H1 (cell line): Measurements from ENCODE around the gene SLC3A2. TPM values are rescaled to one million over a fixed set of nuclear protein-coding genes. Genes with fewer than 3 reads are reported as not detected.
A peak's percentile ranks its signal among the peaks of the same experiment; 100 is the strongest.

Experiments used
- CBX5 ChIP-seq: fragments of 300-800, 300-1000 bp; sonication (generic); IDR thresholded peaks from 2 replicates; pipeline ENCODE4 v1.7.1; 2016; ENCODE audit warnings: antibody characterized with exemption, low read length, low read depth
- CEBPB ChIP-seq: IDR thresholded peaks from 2 replicates; pipeline ENCODE4 v1.6.1; 2012; ENCODE audit warnings: low read depth, low read length
- CTBP2 ChIP-seq: IDR thresholded peaks from 2 replicates; pipeline ENCODE4 v1.7.0; 2011; ENCODE audit warnings: borderline replicate concordance, mild to moderate bottlenecking, moderate library complexity, mixed read lengths, low read length; ENCODE audit not compliant: insufficient read depth, insufficient read length
- EZH2 ChIP-seq: fragments of 200-600 bp; sonication (generic); IDR thresholded peaks from 2 replicates; pipeline ENCODE4 v1.7.1; 2012; ENCODE audit warnings: low read depth, mild to moderate bottlenecking, moderate library complexity, low read length, inconsistent platforms; ENCODE audit not compliant: severe bottlenecking
- FOSL1 ChIP-seq: IDR thresholded peaks from 2 replicates; pipeline ENCODE4 v1.6.1; 2011; ENCODE audit warnings: mild to moderate bottlenecking, low read depth, low read length, moderate library complexity; ENCODE audit not compliant: insufficient read depth
- HDAC6 ChIP-seq: IDR thresholded peaks from one replicate; pipeline ENCODE4 v1.7.1; 2012; ENCODE audit warnings: low read depth, mild to moderate bottlenecking, inconsistent platforms, low read length, moderate library complexity
- JUND ChIP-seq: IDR thresholded peaks from 2 replicates; pipeline ENCODE4 v1.6.1; 2011; ENCODE audit warnings: mild to moderate bottlenecking, improper control_type of control experiment, low read length
- KDM1A ChIP-seq: fragments of 200-600, 300-600 bp; sonication (generic); IDR thresholded peaks from 2 replicates; pipeline ENCODE4 v1.7.1; 2016; ENCODE audit warnings: mild to moderate bottlenecking, low read length, borderline replicate concordance
- KDM5A ChIP-seq: fragments of 200-600 bp; IDR thresholded peaks from 2 replicates; pipeline ENCODE4 v1.7.1; 2012; ENCODE audit warnings: mild to moderate bottlenecking, low read length, inconsistent platforms, mixed read lengths
- NANOG ChIP-seq: IDR thresholded peaks from 2 replicates; pipeline ENCODE4 v1.6.1; 2011; ENCODE audit warnings: low read length, low read depth, mild to moderate bottlenecking, inconsistent platforms; ENCODE audit not compliant: insufficient read depth, poor library complexity, severe bottlenecking
- POLR2AphosphoS5 ChIP-seq: IDR thresholded peaks from 2 replicates; pipeline ENCODE4 v1.6.1; 2011; ENCODE audit warnings: low read depth, low read length
- RAD21 ChIP-seq, 2 experiments: IDR thresholded peaks in 1 of 2; conservative IDR thresholded peaks in 1 of 2; 2 replicates each; pipeline ENCODE4 v1.6.1; 2011; ENCODE audit warnings: low read depth in 2 of 2, low read length in 2 of 2, improper control_type of control experiment in 1 of 2, inconsistent platforms in 1 of 2, mild to moderate bottlenecking in 1 of 2, moderate library complexity in 1 of 2
- RBBP5 ChIP-seq: IDR thresholded peaks from 2 replicates; pipeline ENCODE4 v1.7.1; 2012; ENCODE audit warnings: low read depth, mild to moderate bottlenecking, inconsistent platforms, low read length, moderate library complexity, borderline replicate concordance
- SIRT6 ChIP-seq: IDR thresholded peaks from one replicate; pipeline ENCODE4 v1.7.1; 2012; ENCODE audit warnings: low read length, inconsistent platforms
- SP2 ChIP-seq: IDR thresholded peaks from 2 replicates; pipeline ENCODE4 v1.6.1; 2012; ENCODE audit warnings: mild to moderate bottlenecking, low read length, inconsistent platforms
- SRF ChIP-seq: IDR thresholded peaks from 2 replicates; pipeline ENCODE4 v1.6.1; 2011; ENCODE audit warnings: mild to moderate bottlenecking, low read depth, low read length, moderate library complexity
- TBP ChIP-seq: IDR thresholded peaks from 2 replicates; pipeline ENCODE4 v1.6.1; 2011; ENCODE audit warnings: low read depth, low read length, improper control_type of control experiment
- YY1 ChIP-seq: IDR thresholded peaks from 2 replicates; pipeline ENCODE4 v1.6.1; 2011; ENCODE audit warnings: low read depth, mild to moderate bottlenecking, low read length
- polyA plus RNA-seq, 7 experiments: library from polyadenylated mRNA; depleted of rRNA in 3 of 7; stranded (reverse) in 5 of 7; unstranded in 2 of 7; fragments of >200 nt in 5 of 7; fragments of 200-250 nt in 2 of 7; gene quantifications; 1 replicate in 5 of 7; 2 replicates in 1 of 7; 4 replicates in 1 of 7; pipeline versions ENCODE4 v1.2.1 to v1.2.3, GENCODE V29; 2011 to 2013; ENCODE audit warnings: missing spikeins in 2 of 7, mixed read lengths in 2 of 7
- total RNA-seq: library from RNA; stranded (reverse); fragmentation: NEBNext Ultra II Directional; extraction: Animal tissue kit (Norgen Biotek cat#: 25700); gene quantifications from 2 replicates; pipeline ENCODE4 v1.2.1, GENCODE V29; 2021
- TF ChIP-seq, protein P1 (sequence below): IDR thresholded peaks from 2 replicates; pipeline ENCODE4 v1.6.1; 2012; ENCODE audit warnings: inconsistent platforms

The SLC3A2 gene
- total and polyA plus RNA-seq, 2 of the 8 experiments (the other 6 are each of a cell fraction or from before 2014, with no cell fraction given) = 410 to 435 TPM

DNA sequence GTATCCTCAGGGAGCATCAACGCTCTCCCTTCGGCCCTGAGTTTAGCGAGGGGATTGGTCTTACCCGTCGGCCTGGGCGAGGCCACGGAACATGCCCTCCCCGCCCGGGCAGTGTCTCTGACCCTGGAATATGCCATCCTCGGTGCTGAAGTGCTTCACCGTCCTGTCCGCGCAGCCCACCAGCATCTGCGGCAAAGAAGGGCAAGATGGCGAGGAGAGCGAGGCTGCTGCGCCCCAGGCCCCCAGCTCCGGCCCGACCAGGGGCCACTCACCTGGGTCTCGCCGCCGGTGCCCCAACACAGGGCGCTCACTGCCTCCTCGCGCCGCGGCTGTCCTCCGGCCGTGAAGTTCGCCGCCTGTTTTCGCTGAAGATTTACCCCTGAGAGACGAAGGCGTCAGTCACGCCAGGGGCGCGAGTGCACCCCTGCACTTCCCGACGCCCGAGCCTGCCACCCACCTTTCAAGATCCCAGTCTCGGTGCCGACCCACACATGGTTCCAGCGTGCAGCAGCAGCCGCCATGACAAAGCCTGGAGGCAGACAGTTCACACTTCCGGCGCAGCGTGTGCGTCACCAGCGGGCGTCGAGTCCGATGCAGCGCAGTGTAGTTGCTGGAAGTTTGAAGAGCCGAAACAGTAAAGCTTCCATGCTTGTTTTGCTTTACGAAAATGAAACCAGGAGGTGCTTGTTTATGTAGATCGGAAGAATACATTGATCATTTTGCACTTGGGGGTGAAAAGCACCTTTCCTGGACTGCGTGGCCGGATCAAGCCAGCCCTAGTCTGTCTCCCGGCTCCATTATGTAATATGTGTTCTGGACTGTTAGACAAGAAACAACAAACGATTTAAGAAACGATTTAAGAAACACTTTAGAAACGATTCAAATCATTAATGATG lies 41.4 kb upstream of the SLC3A2 start, which contains the start of gene WDR74 (continued):
- no peak for TF ChIP-seq NANOG
- peak; percentile 88 for TF ChIP-seq TBP
- no peak for TF ChIP-seq CEBPB
- no peak for TF ChIP-seq HDAC6
- peak; percentile 97 for TF ChIP-seq KDM5A
- TF ChIP-seq CTBP2 = peak; percentile 62
- TF ChIP-seq FOSL1 = no peak
- TF ChIP-seq CBX5 = no peak
- TF ChIP-seq EZH2 = no peak
- peak; percentile 85 for TF ChIP-seq SRF
- TF ChIP-seq, protein P1, sequence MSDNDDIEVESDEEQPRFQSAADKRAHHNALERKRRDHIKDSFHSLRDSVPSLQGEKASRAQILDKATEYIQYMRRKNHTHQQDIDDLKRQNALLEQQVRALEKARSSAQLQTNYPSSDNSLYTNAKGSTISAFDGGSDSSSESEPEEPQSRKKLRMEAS = peak; percentile 99
- TF ChIP-seq POLR2AphosphoS5 = peak; percentile 96
- no peak for TF ChIP-seq SIRT6
- TF ChIP-seq SP2 = no peak
- no peak for TF ChIP-seq RAD21 (IDR thresholded peaks at IDR 0.05 in 1 of 2, conservative IDR thresholded peaks at IDR 0.05 in 1 of 2; ENCODE audit: low read depth in 2 of 2, low read length in 2 of 2)
- no peak for TF ChIP-seq KDM1A
- TF ChIP-seq YY1 = peak; percentile 98
- TF ChIP-seq JUND = no peak
- peak; percentile 89 for TF ChIP-seq RBBP5
